ENCODE data around the gene IZUMO4.

GRCh38 chr19:2061495-2062388, 35.0 kb upstream of the IZUMO4 start:
- TF ChIP-seq CTCF (conservative IDR thresholded peaks at IDR 0.05) (no peak), EZH2 (IDR thresholded peaks at IDR 0.05; ENCODE audit: low read depth) (no peak)

Data from PC-9 (cell line).